ENCODE data around the gene RGS6.
A peak's percentile ranks its signal among the peaks of the same experiment; 100 is the strongest.

RGS6 gene

DNA sequence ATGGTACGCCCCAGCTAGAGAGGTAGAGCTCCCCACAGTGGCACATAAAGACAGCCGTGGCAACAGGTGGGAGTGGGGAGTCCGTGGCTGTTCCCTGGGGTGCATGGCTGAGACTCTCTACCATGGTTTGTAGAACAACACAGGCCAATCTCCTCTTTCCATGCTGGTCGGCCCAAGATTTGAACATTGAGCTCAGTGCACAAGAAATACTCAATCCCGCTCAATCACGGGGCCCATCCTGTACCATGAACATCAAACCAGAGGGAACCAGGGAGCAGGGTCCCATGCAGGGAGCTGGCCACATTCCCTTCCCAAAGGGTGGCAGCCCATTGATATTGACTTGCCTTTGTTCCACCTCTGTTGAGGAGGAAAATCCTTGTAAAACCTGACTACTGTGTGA, 608.6 kb downstream of the RGS6 start:
- DNase-seq, result no peak

DNA sequence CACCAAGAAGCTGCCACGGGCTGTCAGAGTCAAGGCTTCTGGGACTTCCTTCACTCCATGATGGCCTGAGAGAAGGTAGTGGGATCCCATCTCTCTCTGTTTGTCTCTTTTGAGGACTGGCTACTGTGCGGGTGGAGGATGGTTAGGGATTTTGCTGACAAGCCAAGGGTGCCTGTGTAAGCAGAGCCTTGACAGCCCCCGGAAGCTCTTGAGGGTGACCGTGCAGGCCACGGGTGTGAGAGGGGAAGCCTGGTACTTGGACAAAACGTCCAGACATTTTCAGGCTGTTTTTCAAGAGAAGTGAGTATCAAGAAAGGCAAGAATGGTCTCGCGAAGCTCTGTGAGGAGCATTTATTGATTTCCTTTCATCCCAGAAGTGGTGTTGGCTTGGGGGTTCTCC, 609.3 kb downstream of the RGS6 start:
- DNase-seq, result no peak

DNA sequence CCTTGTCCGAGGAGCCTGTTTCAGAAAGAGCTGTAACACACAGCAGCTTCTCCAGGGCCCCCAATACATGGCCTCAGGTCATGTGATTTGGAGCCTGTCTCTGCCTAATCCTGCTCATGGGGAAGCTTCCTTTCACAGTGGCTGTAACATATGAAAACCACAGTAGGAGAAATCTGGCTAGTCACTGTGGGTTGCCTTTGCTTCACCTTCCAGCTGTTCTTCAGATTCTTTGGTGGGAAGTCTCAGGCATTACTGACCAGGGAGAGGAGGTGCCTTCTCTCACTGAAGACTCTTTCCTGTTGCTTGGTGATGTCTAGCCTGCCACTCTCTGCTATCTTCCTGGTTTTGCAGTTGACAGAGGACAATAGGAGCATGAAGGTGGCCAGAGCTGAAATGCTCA, 611.1 kb downstream of the RGS6 start:
- DNase-seq, result no peak

- no peak for DNase-seq
Measured at GRCh38 chr14:72544615-72545387, 612.6 kb downstream of the RGS6 start.

DNA sequence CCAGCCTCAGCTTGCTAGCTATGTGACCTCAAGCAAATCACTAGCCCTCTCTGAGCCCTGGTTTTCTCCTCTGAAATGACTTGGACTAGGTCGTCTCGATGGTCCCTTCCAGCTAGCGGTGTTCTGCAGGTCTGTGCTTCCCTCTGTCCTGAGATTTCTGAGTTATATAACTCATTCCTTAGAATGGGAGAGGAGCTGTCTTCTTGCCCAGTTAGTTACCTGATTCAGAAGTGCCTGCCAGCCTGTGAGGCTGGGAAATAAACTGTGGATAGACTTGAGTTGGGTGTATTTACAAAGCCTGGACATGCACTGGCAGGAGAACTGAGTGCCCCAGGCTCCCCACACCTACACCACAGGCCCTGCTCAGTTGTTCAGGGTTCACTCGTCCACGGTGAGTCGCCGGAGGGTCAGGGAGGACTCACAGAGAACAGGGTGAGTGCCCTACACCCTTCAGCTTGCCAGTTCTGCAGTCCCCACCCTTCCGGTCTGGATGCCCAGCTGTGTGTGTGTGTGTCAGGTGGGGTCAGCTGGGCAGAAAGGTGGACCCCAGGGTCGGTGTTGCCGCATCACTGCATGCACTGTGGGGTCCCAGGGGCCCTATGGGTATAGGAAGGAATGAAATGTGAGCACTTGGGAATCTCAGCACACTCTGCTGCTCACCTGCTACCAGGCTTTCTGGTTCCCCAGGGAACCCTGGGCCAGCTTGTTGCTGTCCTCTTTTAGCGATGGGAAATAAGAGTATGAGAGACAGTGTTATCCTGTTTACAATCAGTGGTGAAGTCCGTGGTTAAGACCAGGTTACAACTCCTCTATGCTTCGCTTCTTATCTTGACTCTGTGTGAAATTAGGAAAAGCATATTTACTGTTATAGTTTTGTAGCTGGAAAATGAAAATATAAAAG, 613.4 kb downstream of the RGS6 start:
- DNase-seq, result no peak

- DNase-seq, result no peak
Measured at GRCh38 chr14:72546344-72547016, 614.3 kb downstream of the RGS6 start.

DNA sequence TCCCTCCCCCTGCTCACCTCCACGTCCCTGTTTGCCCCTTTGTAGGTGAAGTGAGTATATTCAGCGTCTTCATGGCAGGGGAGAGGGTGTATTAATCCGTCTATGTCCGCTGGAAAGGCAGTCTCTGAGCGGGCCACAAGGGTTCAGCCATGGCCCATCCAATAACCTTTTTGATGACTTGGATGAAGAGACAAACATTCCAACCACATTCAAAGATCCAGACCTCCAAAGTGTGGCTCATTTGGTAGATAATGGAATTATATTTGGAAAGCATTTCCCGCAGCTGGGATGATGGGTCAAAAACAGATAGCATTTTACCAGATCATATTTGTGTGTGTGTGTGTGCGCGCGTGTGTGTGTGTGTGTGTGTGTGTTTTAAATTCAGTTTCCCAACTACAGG, 615.8 kb downstream of the RGS6 start:
- DNase-seq, result no peak

DNA sequence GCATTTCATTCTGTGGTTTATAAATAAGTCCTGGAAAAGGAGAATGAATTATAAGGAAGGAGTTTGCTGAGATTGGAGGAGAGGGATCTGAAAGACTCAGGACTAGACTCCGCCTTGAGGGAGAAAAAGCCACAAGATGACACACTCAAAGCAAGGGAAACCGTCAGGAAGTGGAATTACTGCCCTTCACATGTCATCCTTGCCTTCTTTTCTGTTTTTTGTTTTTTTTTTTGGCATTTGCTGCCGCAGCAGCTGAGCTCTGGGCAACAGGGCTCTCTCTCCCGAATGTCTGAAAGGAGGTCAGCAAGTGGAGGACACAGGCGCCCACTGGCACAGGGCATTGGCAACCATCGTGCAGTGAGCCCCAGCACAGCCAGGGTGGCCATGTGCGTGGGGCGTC, 616.8 kb downstream of the RGS6 start:
- DNase-seq, result no peak

DNA sequence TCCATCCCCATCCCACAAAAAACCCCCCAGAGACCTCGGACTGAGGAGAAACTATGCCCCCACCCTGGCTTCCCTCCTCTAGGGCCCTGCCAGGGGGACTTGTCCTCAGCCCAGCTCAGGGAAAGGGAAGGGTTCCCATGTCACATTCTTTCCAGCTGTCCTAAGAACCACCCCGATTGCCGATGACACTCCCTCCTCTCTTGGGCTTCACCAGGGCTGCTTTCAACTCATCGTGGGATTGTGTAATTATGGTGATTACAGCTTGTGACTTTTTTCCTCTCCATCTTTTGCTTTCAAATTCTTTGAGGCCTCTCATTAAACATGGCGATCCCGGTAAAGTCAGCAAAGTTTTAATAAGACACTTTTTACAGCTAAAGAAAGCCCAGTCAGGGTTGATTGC, 617.6 kb downstream of the RGS6 start:
- no peak for DNase-seq

DNA sequence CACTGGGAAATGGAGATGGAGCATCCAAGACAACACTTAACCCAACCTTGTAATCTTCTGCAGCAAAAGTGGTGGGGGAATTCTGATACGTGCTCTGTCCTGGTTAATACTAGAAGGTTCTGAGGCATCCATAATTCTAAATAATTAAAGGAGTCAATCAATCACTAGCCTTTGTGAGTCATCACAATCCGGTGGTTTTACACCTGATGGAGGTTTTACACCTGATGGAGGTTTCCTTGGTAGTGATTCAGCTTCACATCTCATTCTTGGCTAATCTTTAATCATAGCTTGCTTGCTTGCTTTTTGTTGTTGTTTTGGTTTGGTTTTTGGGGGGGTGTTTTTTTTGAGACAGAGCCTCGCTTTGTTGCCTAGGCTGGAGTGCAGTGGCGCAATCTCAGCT, 618.3 kb downstream of the RGS6 start:
- no peak for DNase-seq

DNA sequence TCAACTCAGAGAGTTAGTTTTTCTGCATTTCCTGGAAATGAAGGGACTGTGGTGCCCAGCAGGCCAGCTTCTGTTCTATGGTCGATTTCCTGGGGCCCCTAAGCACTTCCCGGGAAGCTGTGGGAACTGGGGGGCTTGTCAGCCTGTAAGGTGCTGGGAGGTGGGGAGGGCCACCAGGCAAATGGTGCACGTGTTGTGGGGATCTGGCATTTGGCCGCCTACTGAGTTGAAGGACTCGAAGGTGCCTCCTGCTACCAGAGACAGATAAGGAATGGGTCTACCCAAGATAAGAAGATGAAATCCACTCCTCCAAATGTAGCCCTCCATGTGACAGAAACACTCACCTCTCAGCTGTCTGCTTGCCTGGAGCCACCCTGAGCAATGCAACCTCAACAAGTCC, 620.0 kb downstream of the RGS6 start:
- DNase-seq, result no peak

GRCh38 chr14:72553161-72553560, 620.9 kb downstream of the RGS6 start:
- DNase-seq, result no peak

GRCh38 chr14:72553656-72554055, 621.4 kb downstream of the RGS6 start:
- DNase-seq, result no peak

DNA sequence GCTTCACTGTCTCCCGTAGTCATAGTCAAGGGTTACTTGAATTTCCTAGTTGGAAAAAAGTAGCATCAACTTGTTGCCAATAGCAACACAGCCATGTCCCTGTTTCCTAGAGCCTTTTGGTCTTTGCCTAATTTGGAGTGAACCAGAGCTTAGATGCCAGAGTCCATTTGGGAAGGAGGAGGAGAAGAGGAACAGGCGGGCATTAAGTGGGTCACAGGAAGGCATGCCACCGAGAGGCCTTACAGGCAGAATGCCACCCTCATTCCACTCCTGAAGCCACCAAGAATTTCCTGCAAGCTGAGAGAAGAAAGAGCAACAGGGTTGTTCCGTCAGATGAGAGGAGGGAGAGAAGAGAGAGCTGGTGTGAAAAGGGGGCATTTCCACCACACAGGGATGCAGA, 622.2 kb downstream of the RGS6 start:
- DNase-seq, result peak; percentile 33 to 69

DNA sequence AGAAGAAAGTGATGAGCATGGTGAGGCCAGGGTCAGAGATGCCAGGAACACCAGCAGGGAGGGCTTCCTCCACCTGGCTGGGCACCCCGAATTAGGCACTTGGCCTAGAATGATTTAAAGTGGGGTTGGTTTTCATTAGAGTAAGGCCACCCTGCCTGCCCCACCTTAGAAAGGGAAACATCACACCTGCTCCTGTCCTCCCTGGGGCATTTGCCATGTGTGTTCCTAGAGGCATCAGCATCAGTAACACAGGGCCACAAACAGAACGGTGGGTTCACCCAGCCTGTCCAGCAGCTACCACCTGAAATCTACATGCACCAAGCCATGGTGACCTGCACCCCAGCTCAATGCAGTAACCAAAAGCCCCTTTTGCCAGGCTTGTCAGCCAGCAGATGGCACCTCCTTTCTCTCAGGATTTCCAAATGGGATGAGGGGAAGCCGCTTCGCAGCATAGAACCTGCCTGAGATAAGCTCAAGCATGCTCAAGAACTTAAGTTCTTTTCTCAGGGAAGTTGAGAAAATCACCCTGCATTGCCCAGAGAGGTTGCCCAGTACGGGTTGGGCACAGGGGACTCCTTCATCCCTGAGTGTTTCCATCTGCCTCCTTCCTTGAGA, 622.9 kb downstream of the RGS6 start:
- no peak for DNase-seq

DNA sequence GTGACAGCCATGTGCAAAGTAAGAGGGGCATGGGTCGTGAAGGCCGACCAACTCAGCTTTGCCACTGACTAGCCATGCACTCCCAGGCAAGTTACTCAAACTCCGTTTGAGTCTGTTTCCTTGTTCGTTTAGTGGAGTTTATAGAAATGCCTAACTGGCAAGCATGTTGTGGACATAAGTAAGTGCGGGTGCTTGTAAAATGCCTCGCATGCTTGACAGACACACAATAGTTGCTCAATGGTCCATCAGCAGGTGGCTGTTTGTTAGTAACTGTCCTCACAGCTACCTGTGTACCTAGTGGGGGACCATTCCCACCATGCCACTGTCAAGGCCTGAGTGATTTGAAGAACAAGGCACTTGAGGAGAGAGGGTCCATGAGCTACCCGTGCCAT, 623.4 kb downstream of the RGS6 start:
- no peak for DNase-seq

DNA sequence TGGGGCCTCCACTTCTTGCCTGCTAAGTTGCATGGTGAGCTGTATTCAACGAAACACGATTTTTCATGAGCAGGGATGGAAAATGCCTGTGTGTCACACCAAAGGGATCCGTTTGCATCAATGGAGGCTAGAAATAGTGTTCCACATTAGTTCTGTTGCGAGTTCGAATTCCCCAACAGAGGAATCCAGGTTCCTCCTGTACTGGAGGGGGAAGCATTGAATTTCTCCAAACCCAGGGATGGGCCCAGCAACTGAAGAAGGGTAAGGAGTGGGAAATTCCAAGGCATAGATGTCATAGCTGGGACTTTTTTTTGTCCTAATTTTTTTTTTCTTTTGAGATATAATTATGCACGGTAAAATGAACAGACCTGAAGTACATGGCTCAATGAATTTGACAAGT, 625.4 kb downstream of the RGS6 start:
- no peak for DNase-seq

DNA sequence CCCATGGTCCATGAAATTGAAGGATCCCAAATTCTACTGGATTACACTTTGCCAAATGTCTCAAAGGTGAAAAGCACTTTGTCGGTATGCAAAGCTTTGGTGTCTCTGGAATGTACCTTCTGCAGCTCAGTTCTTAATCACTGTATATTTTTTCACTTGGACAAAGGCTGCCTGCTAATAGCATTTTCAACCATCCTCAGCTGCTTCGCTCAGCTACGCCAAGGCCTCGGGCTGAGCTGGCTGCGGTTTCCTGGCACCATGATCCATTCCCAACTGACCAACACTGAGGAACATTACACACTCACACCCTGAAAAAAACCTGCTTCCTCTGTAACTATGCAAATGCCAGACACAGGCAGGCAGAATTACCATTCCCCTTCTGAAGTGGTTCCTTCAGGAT, 626.5 kb downstream of the RGS6 start:
- DNase-seq, result peak; percentile 45 to 63

DNA sequence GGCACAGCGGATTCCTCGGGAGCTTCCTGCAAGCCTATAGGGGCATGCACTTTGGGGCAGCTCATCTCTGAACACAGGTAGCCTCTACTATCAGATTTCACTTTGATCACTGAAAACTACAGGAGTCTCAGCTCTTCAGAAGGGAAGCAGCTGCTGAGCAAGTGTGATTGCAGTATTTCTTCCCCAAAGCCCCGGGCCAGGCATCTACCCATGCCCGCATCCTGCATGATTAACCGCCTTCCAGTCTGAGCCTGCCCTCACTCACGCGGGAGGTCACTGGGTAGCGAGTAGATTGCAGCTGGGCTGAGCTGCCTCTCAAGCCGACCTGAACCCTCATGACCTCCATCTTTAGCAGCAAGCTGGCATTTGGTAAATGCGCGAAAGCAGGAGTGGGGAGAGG, 627.0 kb downstream of the RGS6 start:
- no peak for DNase-seq

DNA sequence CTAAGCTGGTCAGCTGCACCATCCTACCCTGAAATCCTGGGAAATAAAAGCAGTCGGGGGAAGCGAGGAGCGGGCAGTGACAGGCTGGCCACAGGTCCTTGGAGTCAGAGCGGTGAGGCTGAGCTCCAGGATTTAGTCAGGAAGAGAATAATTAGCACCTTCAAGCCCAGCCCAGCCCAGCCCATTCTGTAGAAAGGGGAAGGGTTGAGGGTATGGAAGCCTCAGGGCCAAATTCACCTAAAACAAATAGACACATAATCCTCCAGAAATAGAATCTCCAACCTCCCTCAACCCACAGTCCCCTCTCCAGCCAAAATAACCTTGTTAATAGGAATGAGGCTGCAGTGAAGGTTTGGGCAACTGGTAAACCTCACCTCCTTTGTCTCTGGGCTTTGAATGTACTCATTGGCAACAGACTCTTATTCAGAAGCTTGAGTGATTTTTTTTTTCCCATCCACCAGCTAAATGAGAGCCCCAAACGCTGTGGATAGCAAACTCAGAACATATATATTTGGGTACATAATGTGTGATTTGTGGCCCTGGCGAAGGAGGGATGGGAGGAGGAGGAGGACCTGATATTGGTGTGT, 627.5 kb downstream of the RGS6 start:
- peak in 1 of 2 experiments; percentile 50 for DNase-seq

- no peak for DNase-seq
Measured at GRCh38 chr14:72560331-72560730, 628.1 kb downstream of the RGS6 start.

- no peak for DNase-seq
Measured at GRCh38 chr14:72560889-72561493, 628.8 kb downstream of the RGS6 start.

Measured in cerebellar nuclear complex (tissue), 1 donor.